ENCODE results near the gene ANKRD42. TPM values are rescaled to one million over a fixed set of nuclear protein-coding genes. Genes with fewer than 3 reads are reported as not detected.

Gene ANKRD42
- 9.6 and 11.7 TPM in 2 replicates for total RNA-seq

GRCh38 chr11:83193315-83194280, at the start of gene ANKRD42:
Gene ANKRD42 (plus strand): TSS chr11:83193712. CDS start chr11:83194671, 959 bp downstream.

GRCh38 chr11:83156996-83157593, 36.4 kb upstream of the ANKRD42 start, which contains the start of gene PCF11:
Gene PCF11 (plus strand): TSS chr11:83157131. CDS start chr11:83157440, 309 bp downstream.

GRCh38 chr11:83285771-83286528, 92.4 kb downstream of the ANKRD42 start, which contains the start of gene CCDC90B:
Gene CCDC90B (minus strand): TSS chr11:83286367. CDS start chr11:83285972, 395 bp downstream.

Other genes with a start within 250 kb of the ANKRD42 start
- 9.1 and 16.8 TPM in 2 replicates for gene RAB30, start 121.8 kb upstream of the ANKRD42 start, total RNA-seq
- 12.8 and 22.0 TPM in 2 replicates for gene PCF11, start 36.6 kb upstream of the ANKRD42 start, total RNA-seq
- 36.8 and 45.8 TPM in 2 replicates for gene CCDC90B, start 92.7 kb downstream of the ANKRD42 start, total RNA-seq